ENCODE measurements around the gene MGMT. TPM values are rescaled to one million over a fixed set of nuclear protein-coding genes. Genes with fewer than 3 reads are reported as not detected.

MGMT gene
- polyA plus RNA-seq, 1 donor from 2014 or later, result 0.94 TPM

DNA sequence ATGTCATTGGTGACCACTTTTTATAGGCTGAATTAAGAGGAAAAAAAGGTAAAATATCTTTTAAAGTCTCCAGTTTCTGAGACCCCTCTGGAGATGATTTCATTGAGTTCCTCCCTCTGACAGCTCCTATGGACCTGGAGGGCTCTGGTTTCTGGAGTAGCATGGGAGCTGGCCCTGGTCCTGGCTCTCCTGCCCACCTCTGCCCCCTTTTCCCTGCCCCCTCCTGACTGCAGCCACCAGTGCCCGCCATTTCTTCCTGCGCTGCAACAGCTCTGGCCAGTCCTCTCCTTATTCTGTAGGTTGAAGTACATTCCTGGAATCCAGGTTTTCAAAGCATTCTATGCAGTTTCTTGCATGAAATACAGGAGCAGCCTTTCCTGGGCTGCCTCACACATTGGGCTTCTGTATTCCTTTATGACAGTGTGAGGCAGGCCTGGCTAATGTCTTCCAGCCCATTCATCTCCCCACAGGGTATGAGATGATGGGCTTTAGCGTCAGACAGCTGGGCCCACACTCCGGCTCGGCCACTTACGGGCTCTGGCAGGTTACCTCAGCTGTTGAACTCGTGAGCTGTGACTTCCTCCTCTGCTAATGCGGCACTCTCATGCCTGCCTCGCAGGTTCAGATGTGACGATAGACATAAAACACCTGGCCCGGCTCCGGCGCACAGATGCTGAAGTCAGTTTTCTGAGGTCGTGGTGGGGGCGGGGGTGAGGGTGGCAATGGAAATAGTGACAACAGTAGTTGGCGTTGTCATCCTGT is 101.7 kb downstream of the MGMT start:
- no peak overlapping the region for H3K27ac ChIP-seq (ENCODE audit: low read length)
- H3K79me2 ChIP-seq (replicated peaks; ENCODE audit: insufficient read depth, low read length), result no peaks in the 10 kb centered on the region
- H3K36me3 ChIP-seq (ENCODE audit: insufficient read depth, low read length), result no peaks in the 10 kb centered on the region
- TF ChIP-seq, protein P1, sequence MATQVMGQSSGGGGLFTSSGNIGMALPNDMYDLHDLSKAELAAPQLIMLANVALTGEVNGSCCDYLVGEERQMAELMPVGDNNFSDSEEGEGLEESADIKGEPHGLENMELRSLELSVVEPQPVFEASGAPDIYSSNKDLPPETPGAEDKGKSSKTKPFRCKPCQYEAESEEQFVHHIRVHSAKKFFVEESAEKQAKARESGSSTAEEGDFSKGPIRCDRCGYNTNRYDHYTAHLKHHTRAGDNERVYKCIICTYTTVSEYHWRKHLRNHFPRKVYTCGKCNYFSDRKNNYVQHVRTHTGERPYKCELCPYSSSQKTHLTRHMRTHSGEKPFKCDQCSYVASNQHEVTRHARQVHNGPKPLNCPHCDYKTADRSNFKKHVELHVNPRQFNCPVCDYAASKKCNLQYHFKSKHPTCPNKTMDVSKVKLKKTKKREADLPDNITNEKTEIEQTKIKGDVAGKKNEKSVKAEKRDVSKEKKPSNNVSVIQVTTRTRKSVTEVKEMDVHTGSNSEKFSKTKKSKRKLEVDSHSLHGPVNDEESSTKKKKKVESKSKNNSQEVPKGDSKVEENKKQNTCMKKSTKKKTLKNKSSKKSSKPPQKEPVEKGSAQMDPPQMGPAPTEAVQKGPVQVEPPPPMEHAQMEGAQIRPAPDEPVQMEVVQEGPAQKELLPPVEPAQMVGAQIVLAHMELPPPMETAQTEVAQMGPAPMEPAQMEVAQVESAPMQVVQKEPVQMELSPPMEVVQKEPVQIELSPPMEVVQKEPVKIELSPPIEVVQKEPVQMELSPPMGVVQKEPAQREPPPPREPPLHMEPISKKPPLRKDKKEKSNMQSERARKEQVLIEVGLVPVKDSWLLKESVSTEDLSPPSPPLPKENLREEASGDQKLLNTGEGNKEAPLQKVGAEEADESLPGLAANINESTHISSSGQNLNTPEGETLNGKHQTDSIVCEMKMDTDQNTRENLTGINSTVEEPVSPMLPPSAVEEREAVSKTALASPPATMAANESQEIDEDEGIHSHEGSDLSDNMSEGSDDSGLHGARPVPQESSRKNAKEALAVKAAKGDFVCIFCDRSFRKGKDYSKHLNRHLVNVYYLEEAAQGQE (IDR thresholded peaks at IDR 0.05; ENCODE audit: borderline replicate concordance), result no peak
- TF ChIP-seq SMC3 (conservative IDR thresholded peaks at IDR 0.05; ENCODE audit: poor library complexity), result no peak
- no peak for TF ChIP-seq EZH2 (IDR thresholded peaks at IDR 0.05; ENCODE audit: borderline replicate concordance, insufficient read depth, low read length, poor library complexity, severe bottlenecking)
- TF ChIP-seq RAD21 (conservative IDR thresholded peaks at IDR 0.05), result no peak
- TF ChIP-seq, protein P2, sequence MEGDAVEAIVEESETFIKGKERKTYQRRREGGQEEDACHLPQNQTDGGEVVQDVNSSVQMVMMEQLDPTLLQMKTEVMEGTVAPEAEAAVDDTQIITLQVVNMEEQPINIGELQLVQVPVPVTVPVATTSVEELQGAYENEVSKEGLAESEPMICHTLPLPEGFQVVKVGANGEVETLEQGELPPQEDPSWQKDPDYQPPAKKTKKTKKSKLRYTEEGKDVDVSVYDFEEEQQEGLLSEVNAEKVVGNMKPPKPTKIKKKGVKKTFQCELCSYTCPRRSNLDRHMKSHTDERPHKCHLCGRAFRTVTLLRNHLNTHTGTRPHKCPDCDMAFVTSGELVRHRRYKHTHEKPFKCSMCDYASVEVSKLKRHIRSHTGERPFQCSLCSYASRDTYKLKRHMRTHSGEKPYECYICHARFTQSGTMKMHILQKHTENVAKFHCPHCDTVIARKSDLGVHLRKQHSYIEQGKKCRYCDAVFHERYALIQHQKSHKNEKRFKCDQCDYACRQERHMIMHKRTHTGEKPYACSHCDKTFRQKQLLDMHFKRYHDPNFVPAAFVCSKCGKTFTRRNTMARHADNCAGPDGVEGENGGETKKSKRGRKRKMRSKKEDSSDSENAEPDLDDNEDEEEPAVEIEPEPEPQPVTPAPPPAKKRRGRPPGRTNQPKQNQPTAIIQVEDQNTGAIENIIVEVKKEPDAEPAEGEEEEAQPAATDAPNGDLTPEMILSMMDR (IDR thresholded peaks at IDR 0.05; ENCODE audit: poor library complexity, severe bottlenecking), result no peak
- no peak for TF ChIP-seq TAF1 (IDR thresholded peaks at IDR 0.05; ENCODE audit: low read depth)
- no peak for TF ChIP-seq MXI1 (conservative IDR thresholded peaks at IDR 0.05; ENCODE audit: poor library complexity, severe bottlenecking)
- no peak for TF ChIP-seq EP300 (conservative IDR thresholded peaks at IDR 0.05; ENCODE audit: poor library complexity, severe bottlenecking)
- no peak for TF ChIP-seq POLR2AphosphoS5 (IDR thresholded peaks at IDR 0.05)
- no peaks in the 10 kb centered on the region for H4K20me1 ChIP-seq (ENCODE audit: insufficient read depth)
- no peak overlapping the region for H2AFZ ChIP-seq (ENCODE audit: low read depth, low read length)
- H3K9me3 ChIP-seq (ENCODE audit: low read length), result no peaks in the 10 kb centered on the region
- H3K9me2 ChIP-seq (ENCODE audit: insufficient read depth, low read length), result no peaks in the 10 kb centered on the region
- no peaks in the 10 kb centered on the region for H3F3A ChIP-seq (ENCODE audit: insufficient read depth, low read length, poor library complexity, severe bottlenecking)
- no peak overlapping the region for H3K9ac ChIP-seq (ENCODE audit: low read length)
- H3K27me3 ChIP-seq (ENCODE audit: insufficient read depth, low read depth, low read length), result no peaks in the 10 kb centered on the region
- no peak overlapping the region for H3K4me2 ChIP-seq (ENCODE audit: low read length)
- no peak overlapping the region for H3K4me3 ChIP-seq (ENCODE audit: low read length)

DNA sequence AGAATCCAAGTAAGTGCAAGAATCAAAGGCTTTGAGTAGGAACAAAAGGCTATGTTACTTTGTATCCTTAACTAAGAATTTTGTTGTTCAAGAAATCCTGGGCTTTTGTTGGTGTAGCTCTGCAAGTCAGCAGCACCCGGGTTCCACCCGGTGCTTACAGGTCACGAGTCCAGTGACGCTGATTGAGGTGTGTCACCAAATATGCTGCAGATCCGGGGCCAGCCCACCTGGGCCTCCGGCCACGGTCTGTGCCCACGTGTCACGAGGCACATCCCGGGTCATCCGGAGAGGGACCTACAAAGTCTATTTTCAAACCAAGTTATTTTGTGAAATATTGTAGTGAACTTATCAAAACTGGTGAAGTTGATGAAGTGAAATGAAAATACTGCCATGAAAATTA is 103.1 kb downstream of the MGMT start:
- H3F3A ChIP-seq (ENCODE audit: insufficient read depth, low read length, poor library complexity, severe bottlenecking), result no peaks in the 10 kb centered on the region
- H3K9me3 ChIP-seq (ENCODE audit: low read length), result no peaks in the 10 kb centered on the region
- no peak overlapping the region for H2AFZ ChIP-seq (ENCODE audit: low read depth, low read length)
- no peak overlapping the region for H3K4me2 ChIP-seq (ENCODE audit: low read length)
- H3K4me3 ChIP-seq (ENCODE audit: low read length), result no peak overlapping the region
- H3K79me2 ChIP-seq (replicated peaks; ENCODE audit: insufficient read depth, low read length), result no peaks in the 10 kb centered on the region
- no peak overlapping the region for H3K27ac ChIP-seq (ENCODE audit: low read length)
- no peak overlapping the region for H3K9ac ChIP-seq (ENCODE audit: low read length)
- H4K20me1 ChIP-seq (ENCODE audit: insufficient read depth), result no peaks in the 10 kb centered on the region
- no peaks in the 10 kb centered on the region for H3K36me3 ChIP-seq (ENCODE audit: insufficient read depth, low read length)
- no peaks in the 10 kb centered on the region for H3K9me2 ChIP-seq (ENCODE audit: insufficient read depth, low read length)
- H3K27me3 ChIP-seq (ENCODE audit: insufficient read depth, low read depth, low read length), result no peaks in the 10 kb centered on the region
- TF ChIP-seq RAD21 (conservative IDR thresholded peaks at IDR 0.05), result no peak
- TF ChIP-seq, protein P1 (IDR thresholded peaks at IDR 0.05; ENCODE audit: borderline replicate concordance), result no peak
- TF ChIP-seq TAF1 (IDR thresholded peaks at IDR 0.05; ENCODE audit: low read depth), result no peak
- TF ChIP-seq POLR2AphosphoS5 (IDR thresholded peaks at IDR 0.05), result no peak
- no peak for TF ChIP-seq EP300 (conservative IDR thresholded peaks at IDR 0.05; ENCODE audit: poor library complexity, severe bottlenecking)
- TF ChIP-seq, protein P2 (IDR thresholded peaks at IDR 0.05; ENCODE audit: poor library complexity, severe bottlenecking), result no peak
- TF ChIP-seq SMC3 (conservative IDR thresholded peaks at IDR 0.05; ENCODE audit: poor library complexity), result no peak
- TF ChIP-seq EZH2 (IDR thresholded peaks at IDR 0.05; ENCODE audit: borderline replicate concordance, insufficient read depth, low read length, poor library complexity, severe bottlenecking), result no peak
- TF ChIP-seq MXI1 (conservative IDR thresholded peaks at IDR 0.05; ENCODE audit: poor library complexity, severe bottlenecking), result no peak

Measured in neural cell (in vitro differentiated cells).